GM04504 (cell line): ENCODE data around the gene HS6ST1.
"Not testable (repeated sequence)": the region's sequence is repeated elsewhere in the genome, so short reads cannot be mapped to it uniquely, and the experiment has no call there.

ENCODE experiments used
- DNase-seq: peaks from one replicate; pipeline ENCODE4 v3.0.0-alpha.2; 2012; ENCODE audit warnings: low read depth

HS6ST1 gene

DNA sequence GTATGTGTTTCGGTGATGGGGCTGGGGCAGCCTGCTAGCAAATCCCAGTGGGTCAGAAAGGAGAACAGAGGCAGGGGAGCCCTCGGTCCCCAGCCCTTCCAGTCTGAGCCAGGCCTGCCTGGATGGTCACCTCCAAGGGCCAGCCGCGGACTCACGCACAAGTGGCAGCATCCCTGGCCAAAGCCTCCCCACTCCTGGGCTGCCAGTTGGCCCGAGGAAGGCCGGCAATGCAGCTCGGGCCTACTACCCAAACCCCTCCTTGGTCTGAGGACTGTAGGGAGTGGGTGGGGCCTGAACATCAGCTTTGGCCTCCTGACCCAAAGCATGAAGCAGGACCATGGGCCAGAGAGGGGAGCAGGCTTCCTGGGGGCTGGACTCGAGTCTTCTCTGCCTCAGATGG, 51.5 kb downstream of the HS6ST1 start:
- DNase-seq, result not testable (repeated sequence)

DNA sequence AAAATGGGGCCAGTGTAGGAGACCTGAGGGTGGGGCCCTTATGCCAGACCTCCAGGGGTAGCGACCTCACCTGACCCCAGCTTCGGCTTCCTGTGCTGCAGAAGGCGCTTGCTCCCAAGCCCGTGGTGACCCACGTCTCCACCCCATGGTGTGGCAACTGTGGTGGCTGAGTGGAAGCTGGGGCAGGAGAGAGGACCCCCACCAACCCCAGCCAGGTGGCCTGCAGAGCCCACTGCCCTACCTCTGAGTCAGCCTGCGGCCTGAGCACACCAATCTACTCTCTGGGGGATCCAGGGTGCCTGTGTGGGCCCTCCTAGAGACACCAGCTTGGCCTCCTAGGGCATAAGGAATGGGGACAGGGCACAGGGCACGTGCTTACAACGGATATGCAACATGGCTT, 52.2 kb downstream of the HS6ST1 start:
- not testable (repeated sequence) for DNase-seq

DNA sequence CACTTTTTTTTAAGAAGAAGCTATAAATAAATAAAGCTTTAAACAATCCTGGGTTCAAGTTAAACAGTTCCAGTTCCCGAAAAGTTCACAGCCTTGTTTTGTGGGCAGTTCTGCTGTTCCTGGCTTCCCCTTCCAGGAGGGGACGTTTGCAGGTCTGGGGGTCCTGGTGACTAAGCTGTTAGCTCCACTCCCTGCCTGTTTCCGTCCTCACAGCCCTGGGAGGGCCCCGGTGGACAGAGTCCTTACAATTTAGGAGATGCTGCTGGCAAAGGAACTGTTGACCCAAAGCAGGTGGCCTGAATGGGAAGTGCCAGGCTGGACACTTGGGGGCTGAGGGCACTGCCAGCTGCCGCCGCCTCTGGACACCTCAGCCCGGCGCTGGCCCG, 53.1 kb downstream of the HS6ST1 start:
- DNase-seq, result not testable (repeated sequence)

DNA sequence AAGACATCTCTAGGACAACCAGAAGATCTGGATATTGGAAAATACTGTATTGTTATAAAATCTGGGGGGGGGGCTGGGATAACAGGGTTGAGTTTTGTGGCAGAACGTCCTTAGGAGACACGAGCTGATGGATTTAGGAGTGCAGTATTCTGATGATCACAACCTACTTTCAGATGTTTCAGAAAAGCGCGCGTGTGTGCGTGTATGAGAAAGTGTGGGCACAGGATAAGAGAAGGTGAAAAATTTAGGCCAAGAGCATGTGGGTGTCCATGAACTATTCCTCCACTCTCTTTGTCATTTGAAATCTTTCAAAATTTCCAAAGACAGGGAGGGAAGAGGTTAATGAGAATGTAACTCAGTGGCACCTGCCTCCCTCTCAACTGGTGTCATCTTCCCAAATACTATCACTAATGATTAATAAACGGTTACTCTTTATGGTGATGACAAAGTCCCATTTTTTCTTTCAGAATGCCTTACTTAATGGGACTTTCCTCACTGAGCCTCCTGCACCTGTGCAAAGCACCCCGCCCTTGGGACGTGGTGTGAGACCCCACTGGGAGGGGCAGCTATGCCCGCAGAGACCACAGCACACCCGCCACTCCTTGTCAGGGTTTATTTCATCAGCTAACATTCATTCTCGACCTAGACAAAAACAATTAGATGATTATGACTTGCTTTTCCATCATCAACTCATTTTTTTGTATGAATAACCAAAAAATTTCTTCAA, 53.6 kb downstream of the HS6ST1 start:
- DNase-seq, result no peak

DNA sequence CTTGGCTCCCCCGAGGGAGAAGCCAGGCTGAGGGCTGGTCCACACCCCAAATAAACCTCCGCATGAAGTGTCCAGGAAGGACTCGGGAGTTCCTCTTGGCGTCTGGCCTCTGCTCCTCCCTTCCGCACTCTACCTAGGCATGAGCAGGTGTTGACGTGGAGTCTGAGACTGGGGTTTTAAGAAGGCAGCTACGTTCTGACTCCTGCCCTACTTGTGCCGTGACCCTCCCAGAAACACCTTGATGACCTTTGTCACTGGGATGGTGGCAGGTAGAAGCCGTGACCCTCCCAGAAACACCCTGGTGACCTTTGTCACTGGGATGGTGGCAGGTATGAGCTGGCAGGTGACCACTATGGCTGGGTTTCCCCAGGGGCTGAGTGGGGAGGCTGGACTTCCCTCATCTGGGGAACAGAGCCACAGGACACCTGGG, 54.8 kb downstream of the HS6ST1 start:
- DNase-seq, result no peak

DNA sequence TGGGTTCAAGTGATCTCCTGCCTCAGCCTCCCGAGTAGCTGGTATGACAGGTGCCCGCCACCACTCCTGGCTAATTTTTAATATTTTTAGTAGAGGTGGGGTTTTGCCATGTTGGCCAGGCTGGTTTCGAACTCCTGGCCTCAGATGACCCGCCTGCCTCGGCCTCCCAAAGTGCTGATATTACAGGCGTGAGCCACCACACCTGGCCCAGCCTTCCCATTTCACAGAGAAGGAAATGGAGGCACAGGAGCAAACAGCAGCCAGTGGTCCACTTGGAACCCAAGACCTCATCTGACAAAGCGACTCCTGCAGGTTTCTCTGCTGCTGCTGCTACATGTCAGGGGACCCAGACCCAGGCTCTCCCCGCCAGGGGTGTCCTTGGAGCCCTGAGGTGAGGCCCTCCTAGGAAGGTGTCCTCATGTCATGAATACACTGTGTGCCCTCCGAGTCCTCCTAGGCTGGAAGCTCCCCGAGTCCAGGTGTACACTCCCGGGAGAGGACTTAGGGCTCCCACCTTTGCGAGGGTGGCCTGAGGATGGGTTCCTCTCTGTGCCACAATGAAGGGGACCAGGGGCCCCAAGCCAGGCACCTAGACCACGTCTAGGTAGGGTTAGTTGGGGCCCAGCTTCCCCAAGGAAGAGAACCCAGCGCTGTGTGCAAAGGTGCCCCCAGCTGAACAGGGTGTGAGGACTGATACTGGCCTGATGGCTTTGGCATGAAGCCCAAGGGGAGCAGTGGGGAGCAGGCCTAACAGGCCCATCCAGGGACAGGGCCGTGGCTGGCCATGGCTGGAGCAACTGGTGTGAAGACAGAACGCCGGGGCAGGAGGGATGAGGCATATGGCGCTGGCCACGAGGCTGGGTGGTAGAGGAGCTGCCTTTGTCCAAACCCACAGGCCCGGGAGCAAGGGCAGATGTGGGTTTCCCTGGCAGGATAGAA, 56.1 kb downstream of the HS6ST1 start:
- DNase-seq, result no peak

DNA sequence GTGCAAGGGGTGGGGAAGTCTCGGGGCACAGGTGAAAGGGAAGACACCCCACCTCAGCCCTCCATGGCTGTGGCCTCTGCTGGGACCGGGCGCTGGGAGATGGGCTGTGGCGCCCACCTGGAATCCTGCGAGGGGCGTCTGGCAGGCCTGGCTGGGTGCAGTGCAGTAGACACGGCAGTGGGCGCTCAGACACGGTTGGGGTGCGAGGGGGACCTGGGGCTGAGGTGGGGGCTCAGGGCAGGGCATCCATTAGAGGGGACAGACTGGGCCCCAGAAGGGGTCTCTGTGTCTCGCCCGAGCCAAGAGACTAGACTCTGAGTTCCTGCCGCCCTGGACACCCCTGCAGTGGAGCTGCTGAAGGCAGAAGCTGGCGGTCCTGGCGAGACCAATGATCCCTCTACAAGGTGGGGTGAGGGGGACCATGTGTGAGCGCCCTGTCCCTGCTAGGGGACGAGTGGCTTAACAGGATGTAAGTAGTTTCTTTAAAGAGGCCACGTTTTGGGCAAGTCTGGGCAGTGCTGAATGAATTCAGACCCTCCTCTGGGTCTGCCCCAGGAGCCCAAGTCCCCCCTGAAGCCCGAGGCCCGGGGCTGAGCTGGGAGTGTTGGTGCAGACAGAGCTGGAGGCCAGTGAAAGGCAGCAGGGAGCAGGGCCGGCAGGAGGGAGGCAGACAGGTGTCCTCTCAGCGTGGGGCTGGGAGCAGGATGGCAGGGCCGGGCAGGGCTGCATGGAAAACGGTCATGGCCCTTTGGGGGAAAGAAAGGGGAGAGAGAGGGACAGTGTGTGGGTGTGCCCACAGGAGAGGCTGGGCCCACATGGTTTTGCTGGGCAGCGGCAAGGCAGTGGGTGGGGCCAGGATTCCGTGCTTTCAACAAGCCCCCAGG, 57.2 kb downstream of the HS6ST1 start:
- no peak for DNase-seq

DNA sequence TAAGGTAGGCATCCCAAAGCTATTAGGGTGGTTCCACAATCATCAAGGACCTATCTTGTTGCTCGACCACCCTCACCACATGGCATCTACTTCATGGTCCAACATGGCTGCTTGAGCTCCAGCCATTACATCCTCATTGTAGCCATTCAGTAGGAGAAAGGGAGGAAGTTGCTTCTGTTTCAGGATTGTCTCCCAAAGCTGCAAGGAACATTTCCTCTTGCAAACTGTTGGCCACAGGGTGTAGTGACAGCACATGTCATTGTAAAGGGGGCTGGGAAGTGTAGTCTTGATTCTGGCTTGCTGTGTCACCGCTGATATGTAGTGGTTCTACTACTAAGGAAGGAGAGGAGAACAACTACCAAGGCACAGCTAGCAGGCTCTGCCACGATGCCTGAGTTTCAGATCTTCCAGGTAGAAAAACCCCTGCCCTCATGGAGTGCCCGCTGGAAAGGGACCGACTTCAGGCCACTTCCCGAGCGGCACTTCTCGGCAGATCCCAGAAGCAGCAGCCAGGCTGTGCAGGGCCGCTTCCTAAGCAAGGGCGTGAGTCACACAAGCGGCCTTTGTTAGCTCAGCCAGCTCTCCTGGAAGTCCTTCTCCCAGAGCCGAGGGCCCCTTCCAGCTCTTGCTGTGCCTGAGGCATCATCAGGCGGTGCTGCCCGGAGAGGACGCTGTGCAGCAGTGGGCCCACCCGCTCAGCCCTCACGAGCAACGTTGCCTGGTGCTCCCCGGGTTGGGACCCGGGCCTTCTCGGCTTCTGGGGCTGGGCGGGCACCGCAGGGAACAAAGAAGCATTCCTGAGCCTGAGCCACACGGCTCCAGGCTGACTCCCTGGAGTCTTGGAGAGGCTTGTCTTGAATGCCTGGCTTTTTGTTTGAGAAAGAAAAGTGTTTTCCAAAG, 58.2 kb downstream of the HS6ST1 start:
- DNase-seq, result peak; percentile 75

DNA sequence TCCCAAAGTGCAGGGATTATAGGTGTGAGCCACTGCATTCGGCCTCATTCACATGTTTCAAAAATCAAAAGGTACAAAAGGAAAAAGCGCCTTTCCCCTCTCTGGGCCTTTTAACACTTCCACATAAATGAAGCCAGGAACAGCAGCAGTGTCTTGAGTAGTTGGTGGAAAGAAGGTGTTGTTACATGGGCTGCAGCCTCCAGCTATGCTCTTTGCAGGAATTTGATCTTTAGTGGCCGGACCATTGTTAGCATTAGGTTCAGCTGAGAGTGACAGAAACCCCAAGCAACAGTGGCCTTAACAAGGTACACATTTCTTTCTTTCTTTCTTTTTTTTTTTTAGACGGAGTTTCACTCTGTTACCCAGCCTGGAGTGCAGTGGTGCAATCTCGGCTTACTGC, 59.1 kb downstream of the HS6ST1 start:
- DNase-seq, result no peak

DNA sequence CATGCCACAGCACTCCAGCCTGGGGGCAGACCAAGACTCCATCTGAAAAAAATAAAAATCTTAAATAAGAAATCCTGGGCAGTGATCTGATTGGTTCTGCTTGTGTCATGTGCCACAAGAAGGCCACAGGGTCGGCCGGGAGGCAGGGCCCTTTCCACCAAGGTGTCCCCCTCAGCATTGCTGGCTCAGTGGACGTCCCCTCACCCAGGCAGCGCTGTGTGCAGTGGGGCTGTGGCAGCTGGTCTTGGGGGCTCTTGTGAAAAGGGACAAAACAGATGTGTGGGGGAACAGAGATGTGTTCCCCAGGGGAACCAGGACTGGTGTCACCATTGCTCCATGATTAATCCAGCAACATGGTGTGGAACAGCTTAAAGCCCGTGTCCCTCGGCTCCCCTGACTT, 60.5 kb downstream of the HS6ST1 start:
- DNase-seq, result no peak

DNA sequence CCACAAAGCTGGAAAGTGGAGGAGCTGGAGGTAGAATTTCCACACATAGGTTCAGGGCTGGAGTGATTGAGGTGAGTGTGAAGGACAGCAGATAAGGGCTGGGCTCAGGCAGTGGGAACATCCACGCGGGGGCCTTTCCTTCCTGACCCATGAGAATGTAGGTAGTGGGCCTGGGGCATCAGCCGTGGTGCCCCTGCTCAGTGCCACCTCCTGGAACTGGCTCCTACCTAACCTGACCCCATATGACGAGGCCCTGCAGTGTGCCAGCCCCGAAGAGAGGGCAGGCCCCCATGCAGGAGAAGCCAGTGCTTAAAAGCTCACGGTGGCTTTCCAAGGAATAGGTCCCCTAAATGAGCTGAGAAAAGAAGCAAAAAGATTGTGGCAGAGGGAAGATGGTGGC, 66.2 kb downstream of the HS6ST1 start:
- no peak for DNase-seq

DNA sequence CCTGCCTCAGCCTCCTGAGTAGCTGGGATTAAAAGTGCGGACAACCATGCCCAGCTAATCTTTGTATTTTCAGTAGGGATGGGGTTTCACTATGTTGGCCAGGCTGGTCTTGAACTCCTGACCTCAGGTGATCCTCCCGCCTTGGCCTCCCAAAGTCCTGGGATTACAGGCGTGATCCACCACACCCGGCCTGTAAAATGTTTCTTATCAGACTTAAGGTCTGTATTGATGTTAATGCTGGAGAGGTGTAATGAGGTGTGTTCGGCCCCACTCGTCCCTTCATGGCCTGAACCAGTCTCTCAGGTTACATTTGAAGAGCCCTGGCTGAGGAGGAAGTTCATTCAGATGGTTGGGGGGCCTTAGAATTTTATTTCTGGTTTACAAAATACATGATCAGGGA, 66.6 kb downstream of the HS6ST1 start:
- DNase-seq, result not testable (repeated sequence)

DNA sequence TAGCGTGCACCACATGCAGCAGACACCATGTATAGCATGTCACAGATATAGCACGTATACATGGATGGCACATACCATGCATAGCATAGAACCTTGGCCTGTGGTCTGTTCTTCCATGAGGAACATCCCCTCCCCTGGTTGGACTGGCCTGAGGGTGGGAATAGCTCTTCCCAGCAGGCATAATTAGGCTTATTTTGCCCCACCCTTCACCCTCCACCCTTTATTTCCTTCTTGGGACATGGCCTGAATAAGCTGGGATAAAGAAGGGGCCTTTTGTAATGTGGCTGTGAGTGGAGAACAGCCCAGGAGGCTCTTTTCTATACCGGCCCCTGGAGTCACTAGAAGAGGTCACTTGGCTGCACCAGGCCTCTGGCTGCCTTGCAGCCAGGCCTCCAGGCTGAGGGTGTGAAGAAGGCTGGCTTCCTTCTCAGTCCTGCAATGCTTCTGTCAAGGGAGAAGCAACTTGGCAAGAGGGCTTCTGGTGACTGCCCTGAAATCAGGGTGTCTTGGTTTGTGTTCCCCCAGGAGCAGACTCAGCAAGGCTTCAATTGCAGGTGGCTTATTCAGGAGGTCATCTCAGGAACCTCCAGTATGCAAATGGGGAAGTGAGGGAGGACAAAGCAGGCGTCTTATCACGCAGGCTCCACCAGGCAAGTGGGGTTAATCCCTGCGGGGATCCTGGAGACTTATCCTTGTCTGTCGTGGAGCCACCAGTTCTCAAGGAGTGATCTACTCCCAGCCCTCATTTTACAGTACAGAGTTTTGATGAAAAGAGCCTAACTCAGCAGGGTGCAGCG, 68.2 kb downstream of the HS6ST1 start:
- no peak for DNase-seq

DNA sequence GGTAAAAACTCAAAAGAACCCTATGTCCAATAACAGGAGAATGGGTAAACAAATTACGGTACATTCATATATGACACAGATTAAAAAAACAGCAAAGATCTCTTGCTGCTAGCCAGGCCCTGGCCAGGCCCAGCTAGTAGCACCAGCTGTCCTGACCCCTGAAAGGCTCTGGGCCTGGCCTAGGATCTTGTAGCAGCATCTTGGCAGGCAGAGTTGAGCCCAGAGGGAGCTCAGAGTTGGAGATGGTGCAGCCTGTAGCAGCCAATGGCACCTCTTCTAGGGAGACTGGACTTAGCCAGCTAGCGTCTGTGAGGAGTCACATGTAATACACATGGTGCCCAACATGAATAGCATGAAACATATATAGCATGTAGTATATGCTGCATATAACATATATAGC, 69.1 kb downstream of the HS6ST1 start:
- DNase-seq, result no peak

DNA sequence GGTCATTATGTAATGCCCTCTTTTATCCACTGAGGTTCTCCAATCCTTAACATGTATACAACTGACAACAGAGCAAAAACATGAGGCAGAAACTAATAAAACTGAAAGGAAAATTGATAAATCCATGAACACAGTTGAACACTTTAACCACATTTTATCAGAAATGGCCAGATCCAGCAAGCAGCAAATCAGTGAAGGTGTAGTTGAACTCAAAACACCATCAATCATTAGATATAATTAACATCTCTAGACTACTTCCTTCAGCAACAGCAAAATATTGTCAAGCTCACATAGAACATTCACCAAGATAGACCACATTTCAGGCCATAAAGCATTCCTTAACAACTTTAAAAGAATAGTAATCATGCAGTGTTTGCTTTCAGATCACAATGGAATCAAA, 72.9 kb downstream of the HS6ST1 start:
- DNase-seq, result no peak

DNA sequence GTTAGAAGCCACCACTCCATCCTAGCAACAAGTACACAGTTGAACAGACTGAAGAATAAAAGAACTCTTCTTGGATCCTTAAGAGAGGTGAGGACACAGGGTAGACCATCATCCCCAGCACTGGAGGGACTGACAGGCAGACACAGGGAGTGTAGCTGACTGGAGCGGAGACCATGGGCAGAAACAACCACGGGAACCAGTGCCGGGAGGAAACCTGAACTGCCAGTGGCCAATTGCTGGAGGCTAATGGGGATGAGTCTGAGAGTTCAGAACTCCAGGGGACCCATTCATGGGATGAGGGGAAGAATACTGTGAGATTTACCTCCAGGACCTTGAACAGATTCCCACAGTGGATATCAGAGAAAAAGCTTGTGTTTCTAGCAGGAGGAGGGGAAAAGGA, 76.8 kb downstream of the HS6ST1 start:
- no peak for DNase-seq

DNA sequence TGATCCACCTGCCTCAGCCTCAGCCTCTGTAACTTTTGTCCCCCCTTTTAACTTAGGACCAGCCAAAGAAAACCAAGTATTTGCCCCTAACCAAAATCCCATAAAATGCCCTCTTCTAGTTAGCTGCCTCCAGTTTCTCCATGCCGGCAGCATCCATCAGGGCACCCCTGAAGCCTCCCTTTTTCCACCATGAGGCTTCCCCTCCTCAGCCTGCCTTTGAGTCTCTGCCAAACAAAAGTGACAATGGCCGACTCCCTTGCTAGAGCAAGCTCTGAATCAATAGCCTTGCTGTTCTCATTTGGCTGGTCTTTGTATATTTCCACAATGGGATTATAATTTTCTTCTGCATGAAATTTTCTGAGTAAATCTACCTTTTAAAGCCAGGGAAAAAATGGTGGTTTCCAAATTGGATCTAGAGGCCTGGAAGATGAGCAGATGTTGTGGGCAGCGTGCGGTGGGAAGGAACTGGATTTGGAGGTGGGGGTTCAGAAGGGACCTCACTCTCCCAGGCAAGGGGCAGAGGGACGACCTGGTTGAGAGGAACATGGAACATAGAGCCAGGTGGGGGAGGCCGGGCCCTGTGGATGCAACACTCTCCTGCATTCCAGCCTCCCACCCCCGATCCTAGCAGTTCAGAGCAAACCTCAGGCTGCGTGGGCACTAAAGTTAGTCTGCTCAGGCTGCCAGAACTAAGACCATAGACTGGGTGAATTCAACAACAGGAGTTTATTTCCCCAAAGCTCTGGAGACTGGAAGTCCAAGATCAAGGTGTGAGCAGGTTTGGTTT, 80.6 kb downstream of the HS6ST1 start:
- DNase-seq, result no peak

DNA sequence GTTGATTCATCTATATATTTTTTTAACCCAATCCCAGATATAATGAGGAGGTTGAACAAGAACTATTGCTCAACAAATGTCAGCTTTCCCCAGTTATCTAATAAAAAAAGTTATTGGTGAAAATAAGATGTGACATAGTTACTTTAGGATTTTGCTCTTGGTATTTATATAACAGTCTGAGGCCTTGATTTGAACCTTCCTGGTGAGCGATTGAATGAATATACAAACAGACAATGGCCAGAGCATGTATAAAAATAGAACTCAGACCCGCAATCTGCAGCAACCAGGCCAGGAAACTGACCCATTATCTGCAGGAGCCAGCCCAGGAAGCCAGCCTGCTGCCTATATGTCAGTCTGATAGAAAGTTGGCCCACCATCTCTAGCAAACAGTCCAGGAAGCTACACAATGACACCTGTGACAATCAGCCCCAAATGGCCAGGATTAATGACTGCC, 81.6 kb downstream of the HS6ST1 start:
- DNase-seq, result no peak

DNA sequence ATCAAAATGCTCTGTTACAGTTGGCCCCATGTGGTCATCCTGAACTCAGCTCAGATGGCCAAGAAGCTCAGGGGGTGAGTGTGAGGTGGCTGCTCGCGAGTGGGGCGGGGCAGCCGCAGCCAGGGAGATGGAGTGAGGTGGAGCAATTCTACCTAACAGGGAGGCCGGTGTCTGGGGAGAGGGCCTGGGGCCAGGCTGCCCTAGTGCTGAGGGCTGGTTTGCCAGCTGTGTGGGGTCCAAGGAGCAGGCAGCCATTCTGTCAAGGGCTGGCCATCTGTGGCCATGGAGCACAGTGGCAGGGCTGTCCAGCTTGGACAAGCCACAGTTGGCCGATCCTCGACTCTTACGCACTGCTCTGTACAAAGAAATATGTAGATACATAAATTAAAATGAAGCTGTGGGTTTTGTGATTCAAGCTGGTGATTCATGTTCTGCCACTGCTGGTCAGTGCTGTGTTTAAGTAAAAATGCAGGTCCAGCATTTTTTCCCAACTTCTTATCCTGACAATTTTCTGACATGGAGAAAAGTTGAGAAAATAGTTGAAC, 82.1 kb downstream of the HS6ST1 start:
- DNase-seq, result peak; percentile 68
